ENCODE results near the gene ATP10B.

The ATP10B gene

DNA sequence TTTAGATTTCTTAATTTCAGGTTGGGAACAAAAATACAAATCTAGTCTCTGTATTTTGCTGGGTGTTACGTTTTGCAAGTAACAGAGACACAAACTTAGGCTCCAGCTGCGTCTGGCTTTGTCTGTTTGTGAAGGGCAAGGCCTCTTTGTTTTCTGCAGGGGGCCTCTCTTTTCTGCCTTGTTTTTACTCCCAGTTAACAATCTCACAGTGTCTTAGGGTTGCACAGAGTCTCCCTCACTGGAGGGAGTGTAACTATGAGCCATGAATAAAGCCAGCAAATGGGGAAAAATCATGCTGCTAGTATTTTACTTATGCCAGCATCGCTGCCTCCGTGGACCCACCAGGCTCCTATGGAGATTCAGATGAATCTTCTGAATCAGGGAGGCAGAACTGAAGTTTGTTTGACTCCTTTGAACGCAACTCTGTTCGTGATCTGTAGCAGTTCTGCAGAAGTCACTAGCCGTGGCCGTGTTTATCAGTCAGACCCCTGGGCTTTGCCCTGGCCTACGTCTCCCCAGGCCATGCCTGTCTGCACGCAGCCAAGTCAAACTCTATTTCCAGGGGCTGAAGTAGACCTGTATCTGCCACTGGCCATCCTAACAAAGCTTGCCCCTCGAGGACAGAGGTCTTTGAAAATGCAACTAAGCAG lies 77.2 kb downstream of the ATP10B start:
- ChIA-PET CTCF (no interaction called here), POLR2A (interaction anchor here (0.7 kb wide), 1 partner anchor 771 kb away, joined by 4 read pairs; no protein-coding TSS in a partner anchor)
- Histone ChIP-seq H3K4me1 (ENCODE audit: control insufficient read depth, insufficient read depth, low read length) (no peaks in the 10 kb centered on the region), H3K4me3 (ENCODE audit: low read depth, low read length) (no peak overlapping the region), H3K9me3 (ENCODE audit: control insufficient read depth, insufficient read depth, low read depth, low read length) (no peaks in the 10 kb centered on the region), H3K36me3 (ENCODE audit: control insufficient read depth in 2 of 2, insufficient read depth in 1 of 2, low read length in 2 of 2) (no peaks in the 10 kb centered on the region), H3K27ac (ENCODE audit: extremely low read depth, low read depth, low read length) (no peak overlapping the region)
- TF ChIP-seq BCL11B (tag by site-specific recombination; IDR thresholded peaks at IDR 0.05; ENCODE audit: low read depth) (no peak), RBAK (tag by site-specific recombination; IDR thresholded peaks at IDR 0.05) (no peak), ZIC2 (tag by site-specific recombination; IDR thresholded peaks at IDR 0.05) (no peak), ZNF138 (tag by site-specific recombination; IDR thresholded peaks at IDR 0.05; ENCODE audit: borderline replicate concordance) (no peak), ZNF473 (tag by site-specific recombination; IDR thresholded peaks at IDR 0.05) (no peak), HOXC10 (CRISPR knock-in tag; IDR thresholded peaks at IDR 0.05) (no peak)
- TF ChIP-seq, protein P1, sequence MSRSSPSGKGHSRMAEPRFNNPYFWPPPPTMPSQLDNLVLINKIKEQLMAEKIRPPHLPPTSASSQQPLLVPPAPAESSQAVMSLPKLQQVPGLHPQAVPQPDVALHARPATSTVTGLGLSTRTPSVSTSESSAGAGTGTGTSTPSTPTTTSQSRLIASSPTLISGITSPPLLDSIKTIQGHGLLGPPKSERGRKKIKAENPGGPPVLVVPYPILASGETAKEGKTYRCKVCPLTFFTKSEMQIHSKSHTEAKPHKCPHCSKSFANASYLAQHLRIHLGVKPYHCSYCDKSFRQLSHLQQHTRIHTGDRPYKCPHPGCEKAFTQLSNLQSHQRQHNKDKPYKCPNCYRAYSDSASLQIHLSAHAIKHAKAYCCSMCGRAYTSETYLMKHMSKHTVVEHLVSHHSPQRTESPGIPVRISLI (tag by site-specific recombination; IDR thresholded peaks at IDR 0.05), result no peak
- TF ChIP-seq, protein P2, sequence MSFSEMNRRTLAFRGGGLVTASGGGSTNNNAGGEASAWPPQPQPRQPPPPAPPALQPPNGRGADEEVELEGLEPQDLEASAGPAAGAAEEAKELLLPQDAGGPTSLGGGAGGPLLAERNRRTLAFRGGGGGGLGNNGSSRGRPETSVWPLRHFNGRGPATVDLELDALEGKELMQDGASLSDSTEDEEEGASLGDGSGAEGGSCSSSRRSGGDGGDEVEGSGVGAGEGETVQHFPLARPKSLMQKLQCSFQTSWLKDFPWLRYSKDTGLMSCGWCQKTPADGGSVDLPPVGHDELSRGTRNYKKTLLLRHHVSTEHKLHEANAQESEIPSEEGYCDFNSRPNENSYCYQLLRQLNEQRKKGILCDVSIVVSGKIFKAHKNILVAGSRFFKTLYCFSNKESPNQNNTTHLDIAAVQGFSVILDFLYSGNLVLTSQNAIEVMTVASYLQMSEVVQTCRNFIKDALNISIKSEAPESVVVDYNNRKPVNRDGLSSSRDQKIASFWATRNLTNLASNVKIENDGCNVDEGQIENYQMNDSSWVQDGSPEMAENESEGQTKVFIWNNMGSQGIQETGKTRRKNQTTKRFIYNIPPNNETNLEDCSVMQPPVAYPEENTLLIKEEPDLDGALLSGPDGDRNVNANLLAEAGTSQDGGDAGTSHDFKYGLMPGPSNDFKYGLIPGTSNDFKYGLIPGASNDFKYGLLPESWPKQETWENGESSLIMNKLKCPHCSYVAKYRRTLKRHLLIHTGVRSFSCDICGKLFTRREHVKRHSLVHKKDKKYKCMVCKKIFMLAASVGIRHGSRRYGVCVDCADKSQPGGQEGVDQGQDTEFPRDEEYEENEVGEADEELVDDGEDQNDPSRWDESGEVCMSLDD (tag by site-specific recombination; IDR thresholded peaks at IDR 0.05), result no peak
- TF ChIP-seq, protein P3, sequence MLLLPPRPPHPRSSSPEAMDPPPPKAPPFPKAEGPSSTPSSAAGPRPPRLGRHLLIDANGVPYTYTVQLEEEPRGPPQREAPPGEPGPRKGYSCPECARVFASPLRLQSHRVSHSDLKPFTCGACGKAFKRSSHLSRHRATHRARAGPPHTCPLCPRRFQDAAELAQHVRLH (tag by site-specific recombination; IDR thresholded peaks at IDR 0.05), result no peak

DNA sequence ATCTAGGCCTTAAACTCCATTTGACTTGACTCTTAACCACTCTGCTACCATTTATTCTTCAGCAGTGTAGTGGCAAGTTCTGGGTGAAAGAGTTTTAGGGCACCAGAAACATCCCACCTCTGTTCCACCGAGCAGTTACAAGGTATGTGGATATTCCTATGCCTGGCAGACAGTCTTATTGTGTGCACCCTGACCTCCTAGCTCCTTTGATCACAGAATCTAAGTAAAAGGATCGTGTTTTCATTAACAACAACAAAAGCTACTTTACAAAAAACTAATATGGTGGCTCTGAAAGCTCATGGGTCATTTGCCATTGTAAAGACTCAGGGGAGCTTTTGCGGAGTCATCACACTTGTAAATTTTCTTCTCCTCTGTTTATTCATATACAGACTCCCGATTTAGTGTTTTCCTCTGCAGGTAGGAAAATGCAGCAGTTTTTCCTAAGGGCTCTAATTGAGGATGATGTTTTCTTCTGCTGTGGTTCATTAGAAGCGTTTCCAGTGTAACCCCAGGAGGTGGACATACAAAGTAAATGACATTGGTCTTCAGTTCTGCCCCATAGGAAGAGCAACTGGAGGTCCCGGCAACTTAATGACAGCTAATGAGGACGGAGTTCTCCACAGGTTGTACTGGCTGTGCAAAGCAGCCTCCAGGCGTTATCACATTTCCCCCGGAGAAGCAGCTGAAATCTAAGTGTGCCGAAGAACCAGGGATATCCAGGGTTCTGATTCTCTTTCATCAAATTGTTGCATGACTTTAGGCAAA lies 78.2 kb downstream of the ATP10B start:
- ChIA-PET CTCF (interaction anchor here (0.6 kb wide), 1 partner anchor 93 kb away, joined by 4 read pairs; no protein-coding TSS in a partner anchor), POLR2A (no interaction called here)
- Histone ChIP-seq H3K4me3 (ENCODE audit: low read depth, low read length) (no peak overlapping the region), H3K27ac (ENCODE audit: extremely low read depth, low read depth, low read length) (no peak overlapping the region), H3K4me1 (ENCODE audit: control insufficient read depth, insufficient read depth, low read length) (no peaks in the 10 kb centered on the region), H3K36me3 (ENCODE audit: control insufficient read depth in 2 of 2, insufficient read depth in 1 of 2, low read length in 2 of 2) (no peaks in the 10 kb centered on the region), H3K9me3 (ENCODE audit: control insufficient read depth, insufficient read depth, low read depth, low read length) (no peaks in the 10 kb centered on the region)
- TF ChIP-seq, protein P4, sequence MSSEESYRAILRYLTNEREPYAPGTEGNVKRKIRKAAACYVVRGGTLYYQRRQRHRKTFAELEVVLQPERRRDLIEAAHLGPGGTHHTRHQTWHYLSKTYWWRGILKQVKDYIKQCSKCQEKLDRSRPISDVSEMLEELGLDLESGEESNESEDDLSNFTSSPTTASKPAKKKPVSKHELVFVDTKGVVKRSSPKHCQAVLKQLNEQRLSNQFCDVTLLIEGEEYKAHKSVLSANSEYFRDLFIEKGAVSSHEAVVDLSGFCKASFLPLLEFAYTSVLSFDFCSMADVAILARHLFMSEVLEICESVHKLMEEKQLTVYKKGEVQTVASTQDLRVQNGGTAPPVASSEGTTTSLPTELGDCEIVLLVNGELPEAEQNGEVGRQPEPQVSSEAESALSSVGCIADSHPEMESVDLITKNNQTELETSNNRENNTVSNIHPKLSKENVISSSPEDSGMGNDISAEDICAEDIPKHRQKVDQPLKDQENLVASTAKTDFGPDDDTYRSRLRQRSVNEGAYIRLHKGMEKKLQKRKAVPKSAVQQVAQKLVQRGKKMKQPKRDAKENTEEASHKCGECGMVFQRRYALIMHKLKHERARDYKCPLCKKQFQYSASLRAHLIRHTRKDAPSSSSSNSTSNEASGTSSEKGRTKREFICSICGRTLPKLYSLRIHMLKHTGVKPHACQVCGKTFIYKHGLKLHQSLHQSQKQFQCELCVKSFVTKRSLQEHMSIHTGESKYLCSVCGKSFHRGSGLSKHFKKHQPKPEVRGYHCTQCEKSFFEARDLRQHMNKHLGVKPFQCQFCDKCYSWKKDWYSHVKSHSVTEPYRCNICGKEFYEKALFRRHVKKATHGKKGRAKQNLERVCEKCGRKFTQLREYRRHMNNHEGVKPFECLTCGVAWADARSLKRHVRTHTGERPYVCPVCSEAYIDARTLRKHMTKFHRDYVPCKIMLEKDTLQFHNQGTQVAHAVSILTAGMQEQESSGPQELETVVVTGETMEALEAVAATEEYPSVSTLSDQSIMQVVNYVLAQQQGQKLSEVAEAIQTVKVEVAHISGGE (tag by site-specific recombination; conservative IDR thresholded peaks at IDR 0.05; ENCODE audit: low read depth), result no peak
- TF ChIP-seq ZNF239 (tag by site-specific recombination; IDR thresholded peaks at IDR 0.05) (no peak), ZNF121 (tag by site-specific recombination; IDR thresholded peaks at IDR 0.05) (no peak), SP7 (tag by site-specific recombination; IDR thresholded peaks at IDR 0.05) (no peak), ZNF623 (tag by site-specific recombination; IDR thresholded peaks at IDR 0.05) (no peak), EGR2 (tag by site-specific recombination; IDR thresholded peaks at IDR 0.05; ENCODE audit: low read depth) (no peak), ZNF785 (tag by site-specific recombination; IDR thresholded peaks at IDR 0.05) (no peak), ZBTB48 (tag by site-specific recombination; IDR thresholded peaks at IDR 0.05) (no peak), ZNF514 (tag by site-specific recombination; IDR thresholded peaks at IDR 0.05) (no peak), ZNF23 (tag by site-specific recombination; IDR thresholded peaks at IDR 0.05; ENCODE audit: borderline replicate concordance) (no peak), SCRT1 (tag by site-specific recombination; IDR thresholded peaks at IDR 0.05; ENCODE audit: borderline replicate concordance) (no peak)
- TF ChIP-seq, protein P5, sequence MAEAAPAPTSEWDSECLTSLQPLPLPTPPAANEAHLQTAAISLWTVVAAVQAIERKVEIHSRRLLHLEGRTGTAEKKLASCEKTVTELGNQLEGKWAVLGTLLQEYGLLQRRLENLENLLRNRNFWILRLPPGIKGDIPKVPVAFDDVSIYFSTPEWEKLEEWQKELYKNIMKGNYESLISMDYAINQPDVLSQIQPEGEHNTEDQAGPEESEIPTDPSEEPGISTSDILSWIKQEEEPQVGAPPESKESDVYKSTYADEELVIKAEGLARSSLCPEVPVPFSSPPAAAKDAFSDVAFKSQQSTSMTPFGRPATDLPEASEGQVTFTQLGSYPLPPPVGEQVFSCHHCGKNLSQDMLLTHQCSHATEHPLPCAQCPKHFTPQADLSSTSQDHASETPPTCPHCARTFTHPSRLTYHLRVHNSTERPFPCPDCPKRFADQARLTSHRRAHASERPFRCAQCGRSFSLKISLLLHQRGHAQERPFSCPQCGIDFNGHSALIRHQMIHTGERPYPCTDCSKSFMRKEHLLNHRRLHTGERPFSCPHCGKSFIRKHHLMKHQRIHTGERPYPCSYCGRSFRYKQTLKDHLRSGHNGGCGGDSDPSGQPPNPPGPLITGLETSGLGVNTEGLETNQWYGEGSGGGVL (tag by site-specific recombination; IDR thresholded peaks at IDR 0.05), result no peak
- TF ChIP-seq, protein P6, sequence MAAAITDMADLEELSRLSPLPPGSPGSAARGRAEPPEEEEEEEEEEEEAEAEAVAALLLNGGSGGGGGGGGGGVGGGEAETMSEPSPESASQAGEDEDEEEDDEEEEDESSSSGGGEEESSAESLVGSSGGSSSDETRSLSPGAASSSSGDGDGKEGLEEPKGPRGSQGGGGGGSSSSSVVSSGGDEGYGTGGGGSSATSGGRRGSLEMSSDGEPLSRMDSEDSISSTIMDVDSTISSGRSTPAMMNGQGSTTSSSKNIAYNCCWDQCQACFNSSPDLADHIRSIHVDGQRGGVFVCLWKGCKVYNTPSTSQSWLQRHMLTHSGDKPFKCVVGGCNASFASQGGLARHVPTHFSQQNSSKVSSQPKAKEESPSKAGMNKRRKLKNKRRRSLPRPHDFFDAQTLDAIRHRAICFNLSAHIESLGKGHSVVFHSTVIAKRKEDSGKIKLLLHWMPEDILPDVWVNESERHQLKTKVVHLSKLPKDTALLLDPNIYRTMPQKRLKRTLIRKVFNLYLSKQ (tag by site-specific recombination; IDR thresholded peaks at IDR 0.05; ENCODE audit: borderline replicate concordance), result no peak
- TF ChIP-seq, protein P3 (tag by site-specific recombination; IDR thresholded peaks at IDR 0.05), result no peak

All from HEK293 (cell line).